Esophagus muscularis mucosa (tissue), 4 donors: ENCODE data around the gene PRSS21.

Experiments used
- EP300 ChIP-seq: sonication (generic); formaldehyde crosslinking; IDR thresholded peaks from one replicate; pipeline ENCODE4 v1.6.1; 2017; ENCODE audit warnings: antibody characterized with exemption
- POLR2A ChIP-seq: fragments of 450-650 bp; IDR thresholded peaks from one replicate; pipeline ENCODE4 v1.6.1; 2017; ENCODE audit warnings: antibody characterized with exemption, moderate library complexity, mild to moderate bottlenecking, low read depth
- TF ChIP-seq, protein P1 (sequence below), 3 experiments: fragments of 200-600 bp in 2 of 3; fragments of 450-650 bp in 1 of 3; sonication (generic) in 2 of 3; IDR thresholded peaks; one replicate each; pipeline ENCODE4 v1.5.1; 2017 to 2019; ENCODE audit warnings: antibody characterized with exemption in 3 of 3, mild to moderate bottlenecking in 2 of 3, moderate library complexity in 1 of 3

- no peak for TF ChIP-seq POLR2A
- TF ChIP-seq, protein P1, sequence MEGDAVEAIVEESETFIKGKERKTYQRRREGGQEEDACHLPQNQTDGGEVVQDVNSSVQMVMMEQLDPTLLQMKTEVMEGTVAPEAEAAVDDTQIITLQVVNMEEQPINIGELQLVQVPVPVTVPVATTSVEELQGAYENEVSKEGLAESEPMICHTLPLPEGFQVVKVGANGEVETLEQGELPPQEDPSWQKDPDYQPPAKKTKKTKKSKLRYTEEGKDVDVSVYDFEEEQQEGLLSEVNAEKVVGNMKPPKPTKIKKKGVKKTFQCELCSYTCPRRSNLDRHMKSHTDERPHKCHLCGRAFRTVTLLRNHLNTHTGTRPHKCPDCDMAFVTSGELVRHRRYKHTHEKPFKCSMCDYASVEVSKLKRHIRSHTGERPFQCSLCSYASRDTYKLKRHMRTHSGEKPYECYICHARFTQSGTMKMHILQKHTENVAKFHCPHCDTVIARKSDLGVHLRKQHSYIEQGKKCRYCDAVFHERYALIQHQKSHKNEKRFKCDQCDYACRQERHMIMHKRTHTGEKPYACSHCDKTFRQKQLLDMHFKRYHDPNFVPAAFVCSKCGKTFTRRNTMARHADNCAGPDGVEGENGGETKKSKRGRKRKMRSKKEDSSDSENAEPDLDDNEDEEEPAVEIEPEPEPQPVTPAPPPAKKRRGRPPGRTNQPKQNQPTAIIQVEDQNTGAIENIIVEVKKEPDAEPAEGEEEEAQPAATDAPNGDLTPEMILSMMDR (IDR thresholded peaks at IDR 0.05): no peak
- no peak for TF ChIP-seq EP300
These were observed 37.7 kb upstream of the PRSS21 start for GRCh38 chr16:2779151-2779920.
